Testis (tissue), 3 donors: ENCODE measurements around the gene KRT7. TPM values are rescaled to one million over a fixed set of nuclear protein-coding genes. Genes with fewer than 3 reads are reported as not detected.

Experiments
- DNase-seq: peaks from one replicate; pipeline ENCODE4 v3.0.0-alpha.2; 2019
- H3K27ac ChIP-seq, 2 donors: fragments of 200-600 bp; sonication (generic); one replicate each; pipeline ENCODE4 v1.5.1; 2019
- H3K27me3 ChIP-seq: fragments of 200-600 bp; sonication (generic); one replicate; pipeline ENCODE4 v1.5.1; 2019
- H3K36me3 ChIP-seq: fragments of 200-600 bp; sonication (generic); one replicate; pipeline ENCODE4 v1.5.1; 2017; ENCODE audit warnings: low read depth; ENCODE audit errors: missing control alignments
- H3K4me1 ChIP-seq: fragments of 200-600 bp; sonication (generic); one replicate; pipeline ENCODE4 v1.5.1; 2019
- H3K4me3 ChIP-seq, 2 donors: fragments of 200-600 bp; sonication (generic); one replicate each; pipeline ENCODE4 v1.5.1; 2017 to 2019
- H3K9me3 ChIP-seq: fragments of 200-600 bp; sonication (generic); one replicate; pipeline ENCODE4 v1.5.1; 2017
- CTCF ChIP-seq, 3 experiments: fragments of 450-650 bp in 2 of 3; fragments of 200-600 bp in 1 of 3; sonication (generic) in 1 of 3; IDR thresholded peaks; one replicate each; pipeline ENCODE4 v1.5.1; 2016 to 2019; ENCODE audit warnings: antibody characterized with exemption in 3 of 3, mild to moderate bottlenecking in 2 of 3, moderate library complexity in 1 of 3
- POLR2A ChIP-seq: fragments of 450-650 bp; IDR thresholded peaks from one replicate; pipeline ENCODE4 v1.6.1; 2017; ENCODE audit warnings: antibody characterized with exemption, mild to moderate bottlenecking, moderate library complexity
- WGBS, 2 donors: methylation state at CpG; one replicate each; pipeline ENCODE4 v1.1.5; 2018; 5-methylcytosine and 5-hydroxymethylcytosine counted together
- intact Hi-C: fragments of 100-400 bp; cut with DNase I; formaldehyde crosslinking; loops from one replicate; pipeline ENCODE4 v1.15.1; 2023; ENCODE audit warnings: low total_unique reads
- polyA plus RNA-seq: library from polyadenylated mRNA; stranded (reverse); fragments of 350-450 nt; fragmentation: Illumina TruSeq; extraction: RNeasy Lipid Tissue Mini Kit (QIAGEN cat#74804); gene quantifications from one replicate; pipeline ENCODE4 v1.2.3, GENCODE V29; 2014; ENCODE audit warnings: low read depth, low replicate concordance; ENCODE audit not compliant: insufficient read depth
- total RNA-seq, 2 donors: library from RNA; depleted of rRNA; stranded (reverse); fragments of >200 nt; gene quantifications; one replicate each; pipeline ENCODE4 v1.2.3, GENCODE V29; 2016

KRT7 gene
- total and polyA plus RNA-seq, 3 donors from 2014 or later, result 3.3 to 19.3 (median 6.9) TPM

- Histone ChIP-seq H3K4me1 (no peaks in the 10 kb centered on the region), H3K27ac (no peak overlapping the region), H3K9me3 (no peaks in the 10 kb centered on the region), H3K27me3 (no peaks in the 10 kb centered on the region), H3K36me3 (no peaks in the 10 kb centered on the region), H3K4me3 (no peak overlapping the region)
- TF ChIP-seq CTCF (IDR thresholded peaks at IDR 0.05) (no peak), POLR2A (no peak)
- DNase-seq, result no peak
- WGBS, 2 donors, result 96% methylated on average over 4 to 5 of the region's 5 CpGs
- intact Hi-C loops, result no loop called here
Observed at GRCh38 chr12:52296572-52297215, 63.7 kb downstream of the KRT7 start.

Other genes with a start within 250 kb of the KRT7 start
- gene TAMALIN, start 226.3 kb upstream of the KRT7 start, total RNA-seq, result 10 to 100 TPM in 1 of 2 donors, 1 to 10 TPM in 1; 8.9 to 10.4 TPM
- gene TAMALIN, start 226.3 kb upstream of the KRT7 start, polyA plus RNA-seq, result 7.7 TPM
- 10 to 100 TPM; 55.1 to 88.5 TPM for gene NR4A1, start 181.8 kb upstream of the KRT7 start, total RNA-seq
- gene NR4A1, start 181.8 kb upstream of the KRT7 start, polyA plus RNA-seq, result 41.5 TPM
- gene ATG101, start 163.3 kb upstream of the KRT7 start, total RNA-seq, result 10 to 100 TPM; 52.6 to 64.5 TPM
- gene ATG101, start 163.3 kb upstream of the KRT7 start, polyA plus RNA-seq, result 64.5 TPM
- gene SMIM41, start 153.5 kb upstream of the KRT7 start, total RNA-seq, result 10 to 100 TPM; 15.6 to 21.7 TPM
- gene SMIM41, start 153.5 kb upstream of the KRT7 start, polyA plus RNA-seq, result 2.6 TPM
- under 1 TPM; 0.50 to 0.94 TPM for gene KRT80, start 41.2 kb upstream of the KRT7 start, total RNA-seq
- 1.0 TPM for gene KRT80, start 41.2 kb upstream of the KRT7 start, polyA plus RNA-seq
- gene KRT86, start 41.4 kb downstream of the KRT7 start, total RNA-seq, result 1 to 10 TPM; 2.3 to 3.2 TPM
- 4.0 TPM for gene KRT86, start 41.4 kb downstream of the KRT7 start, polyA plus RNA-seq
- gene KRT81, start 58.3 kb downstream of the KRT7 start, total RNA-seq, result under 1 TPM in 1 of 2 donors, not detected in 1; 0.74 TPM
- not detected for gene KRT81, start 58.3 kb downstream of the KRT7 start, polyA plus RNA-seq
- gene KRT83, start 88.2 kb downstream of the KRT7 start, total RNA-seq, result 1 to 10 TPM in 1 of 2 donors, under 1 TPM in 1; 0.39 to 1.2 TPM
- 0.44 TPM for gene KRT83, start 88.2 kb downstream of the KRT7 start, polyA plus RNA-seq
- gene KRT85, start 134.2 kb downstream of the KRT7 start, total RNA-seq, result under 1 TPM; 0.71 to 0.74 TPM
- 1.5 TPM for gene KRT85, start 134.2 kb downstream of the KRT7 start, polyA plus RNA-seq
- under 1 TPM in 1 of 2 donors, not detected in 1; 0.43 TPM for gene KRT84, start 152.4 kb downstream of the KRT7 start, total RNA-seq
- not detected for gene KRT84, start 152.4 kb downstream of the KRT7 start, polyA plus RNA-seq
- not detected for gene KRT82, start 173.1 kb downstream of the KRT7 start, total RNA-seq
- gene KRT82, start 173.1 kb downstream of the KRT7 start, polyA plus RNA-seq, result not detected
- gene KRT75, start 201.1 kb downstream of the KRT7 start, total RNA-seq, result under 1 TPM in 1 of 2 donors, not detected in 1; 0.19 TPM
- not detected for gene KRT75, start 201.1 kb downstream of the KRT7 start, polyA plus RNA-seq
- under 1 TPM in 1 of 2 donors, not detected in 1; 0.19 TPM for gene KRT6B, start 218.9 kb downstream of the KRT7 start, total RNA-seq
- gene KRT6B, start 218.9 kb downstream of the KRT7 start, polyA plus RNA-seq, result not detected
- under 1 TPM in 1 of 2 donors, not detected in 1; 0.16 TPM for gene KRT6C, start 240.6 kb downstream of the KRT7 start, total RNA-seq
- gene KRT6C, start 240.6 kb downstream of the KRT7 start, polyA plus RNA-seq, result not detected